HCT116 (cell line): Measurements from ENCODE around the gene M1AP. TPM values are rescaled to one million over a fixed set of nuclear protein-coding genes. Genes with fewer than 3 reads are reported as not detected.

Experiments
- ATAC-seq: fragments of 200-7000 bp; cut with Tn5 transposase; 2 replicates; pipeline ENCODE4 v1.9.1; 2020; ENCODE audit warnings: mild to moderate bottlenecking, moderate library complexity
- BruUV-seq: library from RNA; stranded (reverse); fragments of 400-500 nt; replicated peaks from 2 replicates; lab custom pipeline; 2021; lab: Mats Ljungman, UMichigan
- CTCF ChIA-PET: fragments of 300-600 bp; sonication (Branson Sonifier 250); formaldehyde crosslinking; loops from one replicate; lab custom pipeline; 2021; ENCODE audit warnings: antibody characterized with exemption; lab: Charles Lee
- POLR2A ChIA-PET: fragments of 300-600, 350-600 bp; sonication (Branson Sonifier 250); formaldehyde crosslinking; loops from one replicate; lab custom pipeline; 2021; ENCODE audit warnings: antibody characterized with exemption; lab: Charles Lee
- RAD21 ChIA-PET, 2 experiments: fragments of 300-600 bp; sonication (Branson Sonifier 250); formaldehyde crosslinking; loops; one replicate each; lab custom pipeline; 2023; ENCODE audit warnings: low total read pairs in 2 of 2; ENCODE audit not compliant: uncharacterized antibody in 2 of 2, unreplicated experiment in 2 of 2, low non-redundant PET in 1 of 2; lab: Charles Lee
- DNase-seq: peaks from one replicate; pipeline ENCODE4 v3.0.0-alpha.2; 2010; ENCODE audit warnings: low read depth, low spot score
- H2AFZ ChIP-seq: fragments of 200-600 bp; shearing (Covaris generic), sonication (generic); 2 replicates; pipeline ENCODE4 v1.6.1; 2017; ENCODE audit warnings: low read depth, mixed run types, mixed read lengths, antibody characterized with exemption, low read length; ENCODE audit not compliant: poor library complexity, severe bottlenecking
- H3K27ac ChIP-seq: 2 replicates; pipeline ENCODE4 v1.5.1; 2012; ENCODE audit warnings: low read depth, low read length
- H3K27me3 ChIP-seq: fragments of 200-600 bp; sonication (generic); 2 replicates; pipeline ENCODE4 v1.6.1; 2016; ENCODE audit warnings: mixed run types, low read length, mixed read lengths; ENCODE audit not compliant: insufficient read depth
- H3K36me3 ChIP-seq, 2 experiments: fragments of 200-500 bp in 1 of 2; fragments of 200-600 bp in 1 of 2; sonication (Bioruptor generic) in 1 of 2; sonication (generic) in 1 of 2; 2 replicates each; pipeline versions ENCODE4 v1.5.1 to v1.6.1; 2014 to 2016; ENCODE audit warnings: low read length in 2 of 2, inconsistent platforms in 1 of 2, mixed read lengths in 1 of 2, mixed run types in 1 of 2; ENCODE audit not compliant: insufficient read depth in 2 of 2, control insufficient read depth in 1 of 2
- H3K4me1 ChIP-seq, 2 experiments: fragments of 200-600 bp in 1 of 2; sonication (generic) in 1 of 2; 2 replicates each; pipeline versions ENCODE4 v1.5.1 to v1.6.1; 2012 to 2017; ENCODE audit warnings: low read length in 2 of 2, inconsistent platforms in 1 of 2, mild to moderate bottlenecking in 1 of 2, mixed read lengths in 1 of 2, mixed run types in 1 of 2, moderate library complexity in 1 of 2; ENCODE audit not compliant: insufficient read depth in 2 of 2, control insufficient read depth in 1 of 2
- H3K4me2 ChIP-seq: fragments of 200-600 bp; sonication (generic); 2 replicates; pipeline ENCODE4 v1.6.1; 2017; ENCODE audit warnings: mixed run types, low read length, mixed read lengths
- H3K4me3 ChIP-seq, 2 experiments: fragments of 200-600 bp in 1 of 2; sonication (generic) in 1 of 2; replicated peaks in 1 of 2; 2 replicates each; pipeline ENCODE4 v1.5.1; 2011 to 2016; ENCODE audit warnings: low read length in 2 of 2, control low read depth in 1 of 2, low read depth in 1 of 2, mild to moderate bottlenecking in 1 of 2, mixed read lengths in 1 of 2, mixed run types in 1 of 2
- H3K79me2 ChIP-seq: fragments of 200-600 bp; sonication (generic); 2 replicates; pipeline ENCODE4 v1.6.1; 2017; ENCODE audit warnings: mild to moderate bottlenecking, mixed run types, low read length, moderate library complexity, mixed read lengths; ENCODE audit not compliant: insufficient read depth
- H3K9ac ChIP-seq: fragments of 200-600 bp; sonication (generic); 2 replicates; pipeline ENCODE4 v1.6.1; 2016; ENCODE audit warnings: low read length, mixed read lengths
- H3K9me2 ChIP-seq: fragments of 200-600 bp; sonication (generic), shearing (Covaris generic); 2 replicates; pipeline ENCODE4 v1.6.1; 2017; ENCODE audit warnings: mixed run types, mild to moderate bottlenecking, moderate library complexity; ENCODE audit not compliant: insufficient read depth
- H3K9me3 ChIP-seq, 2 experiments: fragments of 200-500 bp in 1 of 2; fragments of 200-600 bp in 1 of 2; sonication (Bioruptor generic) in 1 of 2; sonication (generic) in 1 of 2; 2 replicates each; pipeline ENCODE4 v1.6.1; 2014 to 2017; ENCODE audit warnings: low read length in 2 of 2, mixed read lengths in 2 of 2, inconsistent platforms in 1 of 2, low read depth in 1 of 2, mild to moderate bottlenecking in 1 of 2, mixed run types in 1 of 2, moderate library complexity in 1 of 2; ENCODE audit not compliant: control insufficient read depth in 1 of 2, insufficient read depth in 1 of 2
- H4K20me1 ChIP-seq: fragments of 200-600 bp; sonication (generic), shearing (Covaris generic); 2 replicates; pipeline ENCODE4 v1.6.1; 2017; ENCODE audit warnings: mixed run types, mild to moderate bottlenecking, moderate library complexity; ENCODE audit not compliant: insufficient read depth
- CBX3 ChIP-seq: IDR thresholded peaks from 2 replicates; pipeline ENCODE4 v1.6.1; 2012; ENCODE audit warnings: low read depth
- JUND ChIP-seq: IDR thresholded peaks from 2 replicates; pipeline ENCODE4 v1.6.1; 2012
- POLR2A ChIP-seq: IDR thresholded peaks from 2 replicates; pipeline ENCODE4 v1.7.0; 2011; ENCODE audit warnings: borderline replicate concordance; ENCODE audit not compliant: insufficient read depth, insufficient read length; ENCODE audit errors: extremely low read depth
- POLR2AphosphoS5 ChIP-seq: IDR thresholded peaks from 2 replicates; pipeline ENCODE4 v1.6.1; 2011; ENCODE audit warnings: mild to moderate bottlenecking, low read depth, low read length, moderate library complexity
- SIN3A ChIP-seq: IDR thresholded peaks from 2 replicates; pipeline ENCODE4 v1.6.1; 2012; ENCODE audit warnings: low read depth
- SP1 ChIP-seq: IDR thresholded peaks from 2 replicates; pipeline ENCODE4 v1.6.1; 2012; ENCODE audit warnings: low read depth
- TCF7L2 ChIP-seq: IDR thresholded peaks from 2 replicates; pipeline ENCODE4 v1.7.0; 2011; ENCODE audit warnings: borderline replicate concordance, inconsistent platforms; ENCODE audit not compliant: insufficient read depth, insufficient read length; ENCODE audit errors: extremely low read depth
- YY1 ChIP-seq: IDR thresholded peaks from 2 replicates; pipeline ENCODE4 v1.6.1; 2011; ENCODE audit warnings: low read length, low read depth, moderate library complexity, mild to moderate bottlenecking; ENCODE audit not compliant: insufficient replicate concordance; ENCODE audit errors: extremely low read depth
- ZNF274 ChIP-seq: fragments of 200-500 bp; sonication (Bioruptor generic); IDR thresholded peaks from 2 replicates; pipeline ENCODE4 v1.6.1; 2014; ENCODE audit warnings: mild to moderate bottlenecking, low read depth, low read length, inconsistent platforms
- intact Hi-C: fragments of 100-400 bp; cut with micrococcal nuclease; formaldehyde crosslinking; loops from 2 replicates; pipeline ENCODE4 v1.10.0; 2022
- total RNA-seq: library from RNA; stranded (reverse); gene quantifications from one replicate; pipeline ENCODE4 v1.2.1, GENCODE V29; 2021; ENCODE audit not compliant: unreplicated experiment
- TF ChIP-seq, protein P1 (sequence below): IDR thresholded peaks from 2 replicates; pipeline ENCODE4 v1.6.1; 2012; ENCODE audit warnings: low read depth

M1AP gene
- total RNA-seq, 1 experiment from 2014 or later = 28.2 TPM

DNA sequence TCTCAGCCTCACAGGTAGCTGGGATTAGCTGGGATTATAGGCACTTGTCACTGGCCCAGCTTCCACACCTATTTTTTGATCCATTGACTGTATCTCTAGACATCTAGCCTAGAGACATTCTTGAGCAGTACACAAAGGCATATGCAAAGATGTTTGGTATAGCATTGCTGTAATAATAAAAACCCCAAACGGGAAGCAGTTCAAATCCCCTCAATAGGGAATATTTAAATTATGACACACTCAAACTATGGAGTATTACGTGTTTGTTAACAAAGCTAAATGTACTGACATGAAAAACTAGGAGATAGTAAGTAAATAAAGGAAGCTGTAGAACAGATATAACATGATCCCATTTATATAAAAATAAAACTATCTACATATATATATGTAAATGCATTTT lies 65.9 kb downstream of the M1AP start:
- Histone ChIP-seq H3K4me1 (peaks cover 12 to 15% of the 10 kb centered on the region in 2 experiments), H3K4me3 (no peak overlapping the region), H3K9me3 (no peaks in the 10 kb centered on the region), H3K9me2 (no peaks in the 10 kb centered on the region), H4K20me1 (no peaks in the 10 kb centered on the region), H3K27me3 (no peaks in the 10 kb centered on the region), H3K9ac (no peak overlapping the region), H2AFZ (no peak overlapping the region), H3K27ac (no peak overlapping the region), H3K79me2 (no peaks in the 10 kb centered on the region), H3K36me3 (no peaks in the 10 kb centered on the region), H3K4me2 (no peak overlapping the region)
- ChIA-PET RAD21 (no interaction called here), POLR2A (no interaction called here), CTCF (no interaction called here)
- TF ChIP-seq POLR2AphosphoS5 (no peak), TCF7L2 (no peak), CBX3 (no peak), JUND (no peak), SIN3A (no peak), POLR2A (no peak), ZNF274 (no peak), YY1 (no peak), SP1 (no peak)
- TF ChIP-seq, protein P1, sequence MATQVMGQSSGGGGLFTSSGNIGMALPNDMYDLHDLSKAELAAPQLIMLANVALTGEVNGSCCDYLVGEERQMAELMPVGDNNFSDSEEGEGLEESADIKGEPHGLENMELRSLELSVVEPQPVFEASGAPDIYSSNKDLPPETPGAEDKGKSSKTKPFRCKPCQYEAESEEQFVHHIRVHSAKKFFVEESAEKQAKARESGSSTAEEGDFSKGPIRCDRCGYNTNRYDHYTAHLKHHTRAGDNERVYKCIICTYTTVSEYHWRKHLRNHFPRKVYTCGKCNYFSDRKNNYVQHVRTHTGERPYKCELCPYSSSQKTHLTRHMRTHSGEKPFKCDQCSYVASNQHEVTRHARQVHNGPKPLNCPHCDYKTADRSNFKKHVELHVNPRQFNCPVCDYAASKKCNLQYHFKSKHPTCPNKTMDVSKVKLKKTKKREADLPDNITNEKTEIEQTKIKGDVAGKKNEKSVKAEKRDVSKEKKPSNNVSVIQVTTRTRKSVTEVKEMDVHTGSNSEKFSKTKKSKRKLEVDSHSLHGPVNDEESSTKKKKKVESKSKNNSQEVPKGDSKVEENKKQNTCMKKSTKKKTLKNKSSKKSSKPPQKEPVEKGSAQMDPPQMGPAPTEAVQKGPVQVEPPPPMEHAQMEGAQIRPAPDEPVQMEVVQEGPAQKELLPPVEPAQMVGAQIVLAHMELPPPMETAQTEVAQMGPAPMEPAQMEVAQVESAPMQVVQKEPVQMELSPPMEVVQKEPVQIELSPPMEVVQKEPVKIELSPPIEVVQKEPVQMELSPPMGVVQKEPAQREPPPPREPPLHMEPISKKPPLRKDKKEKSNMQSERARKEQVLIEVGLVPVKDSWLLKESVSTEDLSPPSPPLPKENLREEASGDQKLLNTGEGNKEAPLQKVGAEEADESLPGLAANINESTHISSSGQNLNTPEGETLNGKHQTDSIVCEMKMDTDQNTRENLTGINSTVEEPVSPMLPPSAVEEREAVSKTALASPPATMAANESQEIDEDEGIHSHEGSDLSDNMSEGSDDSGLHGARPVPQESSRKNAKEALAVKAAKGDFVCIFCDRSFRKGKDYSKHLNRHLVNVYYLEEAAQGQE = no peak
- no peak for DNase-seq
- intact Hi-C loops = no loop called here
- no TSS peak for BruUV-seq
- ATAC-seq = no peak
